IMR-90 (cell line): ENCODE measurements around the gene MFAP4. TPM values are rescaled to one million over a fixed set of nuclear protein-coding genes. Genes with fewer than 3 reads are reported as not detected.

Source experiments
- ATAC-seq: fragments of 200-7000 bp; cut with Tn5 transposase; 2 replicates; pipeline ENCODE4 v1.9.1; 2020; ENCODE audit warnings: low read depth, mild to moderate bottlenecking, moderate library complexity
- BruUV-seq: library from RNA; stranded (reverse); fragments of 400-500 nt; replicated peaks from 2 replicates; lab custom pipeline; 2021; lab: Mats Ljungman, UMichigan
- CTCF ChIA-PET: fragments of 300-600 bp; formaldehyde crosslinking; extraction: SDS; loops from one replicate; lab custom pipeline; 2021; ENCODE audit warnings: antibody characterized with exemption; lab: Yijun Ruan, JAX
- POLR2A ChIA-PET: fragments of 300-600 bp; sonication (Branson Sonifier 250); formaldehyde crosslinking; loops from one replicate; lab custom pipeline; 2022; ENCODE audit warnings: antibody characterized with exemption; ENCODE audit not compliant: unreplicated experiment; lab: Charles Lee
- DNase-seq: peaks from one replicate; pipeline ENCODE4 v3.0.0; 2013
- H2AFZ ChIP-seq: replicated peaks from 2 replicates; pipeline ENCODE3; 2013; ENCODE audit warnings: low read length, mild to moderate bottlenecking; ENCODE audit not compliant: poor library complexity
- H2AK5ac ChIP-seq: 2 replicates; pipeline ENCODE4 v1.6.1; 2013; ENCODE audit warnings: low read depth, low read length, inconsistent platforms
- H2AK9ac ChIP-seq: replicated peaks from 2 replicates; pipeline ENCODE3; 2013; ENCODE audit warnings: mild to moderate bottlenecking, low read depth, low read length, moderate library complexity; ENCODE audit not compliant: poor library complexity
- H2BK120ac ChIP-seq: 2 replicates; pipeline ENCODE4 v1.6.1; 2013; ENCODE audit warnings: low read depth, low read length, inconsistent platforms
- H2BK15ac ChIP-seq: 3 replicates; pipeline ENCODE4 v1.6.1; 2013; ENCODE audit warnings: low read depth, low read length, inconsistent platforms
- H2BK20ac ChIP-seq: 2 replicates; pipeline ENCODE4 v1.6.1; 2013; ENCODE audit warnings: low read depth, mild to moderate bottlenecking, inconsistent platforms, low read length, moderate library complexity
- H2BK5ac ChIP-seq: 2 replicates; pipeline ENCODE4 v1.6.1; 2013; ENCODE audit warnings: mild to moderate bottlenecking, low read depth, low read length, inconsistent platforms; ENCODE audit not compliant: poor library complexity, severe bottlenecking
- H3K14ac ChIP-seq: replicated peaks from 2 replicates; pipeline ENCODE4 v1.6.1; 2013; ENCODE audit warnings: low read depth, low read length, inconsistent platforms
- H3K18ac ChIP-seq: 2 replicates; pipeline ENCODE4 v1.6.1; 2013; ENCODE audit warnings: low read depth, low read length, control low read depth
- H3K23ac ChIP-seq: 2 replicates; pipeline ENCODE4 v1.6.1; 2013; ENCODE audit warnings: low read depth, low read length, inconsistent platforms
- H3K27ac ChIP-seq: 2 replicates; pipeline ENCODE4 v1.5.1; 2013; ENCODE audit warnings: mild to moderate bottlenecking, control low read depth, low read length; ENCODE audit not compliant: insufficient read depth
- H3K27me3 ChIP-seq: 2 replicates; pipeline ENCODE4 v1.6.1; 2013; ENCODE audit warnings: low read length; ENCODE audit not compliant: control insufficient read depth, insufficient read depth
- H3K36me3 ChIP-seq: 2 replicates; pipeline ENCODE4 v1.6.1; 2013; ENCODE audit warnings: low read length, mixed read lengths; ENCODE audit not compliant: control insufficient read depth, insufficient read depth
- H3K4ac ChIP-seq: 2 replicates; pipeline ENCODE4 v1.6.1; 2013; ENCODE audit warnings: low read depth, low read length, inconsistent platforms
- H3K4me1 ChIP-seq: 2 replicates; pipeline ENCODE4 v1.6.1; 2013; ENCODE audit warnings: low read length, mixed read lengths; ENCODE audit not compliant: control insufficient read depth, insufficient read depth
- H3K4me2 ChIP-seq: 2 replicates; pipeline ENCODE4 v1.6.1; 2013; ENCODE audit warnings: low read depth, mild to moderate bottlenecking, control low read depth, low read length, moderate library complexity
- H3K4me3 ChIP-seq: 2 replicates; pipeline ENCODE4 v1.5.1; 2013; ENCODE audit warnings: low read depth, mild to moderate bottlenecking, control low read depth, low read length, moderate library complexity; ENCODE audit not compliant: insufficient read depth
- H3K56ac ChIP-seq: 2 replicates; pipeline ENCODE4 v1.6.1; 2013; ENCODE audit warnings: low read length, inconsistent platforms; ENCODE audit not compliant: insufficient read depth; ENCODE audit errors: extremely low read depth
- H3K79me1 ChIP-seq, 2 experiments: 2 replicates each; pipeline ENCODE4 v1.6.1; 2013; ENCODE audit warnings: low read length in 2 of 2, inconsistent platforms in 1 of 2, low read depth in 1 of 2
- H3K9ac ChIP-seq: 2 replicates; pipeline ENCODE4 v1.6.1; 2013; ENCODE audit warnings: low read depth, low read length, control low read depth
- H3K9me1 ChIP-seq: 2 replicates; pipeline ENCODE4 v1.6.1; 2013; ENCODE audit warnings: low read length, inconsistent platforms; ENCODE audit not compliant: insufficient read depth
- H3K9me3 ChIP-seq: 2 replicates; pipeline ENCODE4 v1.6.1; 2013; ENCODE audit warnings: low read length; ENCODE audit not compliant: control insufficient read depth, insufficient read depth
- H4K20me1 ChIP-seq: 2 replicates; pipeline ENCODE4 v1.6.1; 2013; ENCODE audit warnings: low read length, inconsistent platforms; ENCODE audit not compliant: insufficient read depth
- H4K5ac ChIP-seq: 2 replicates; pipeline ENCODE4 v1.6.1; 2013; ENCODE audit warnings: mild to moderate bottlenecking, low read depth, low read length, control low read depth
- H4K8ac ChIP-seq, 2 experiments: 2 replicates each; pipeline ENCODE4 v1.6.1; 2013; ENCODE audit warnings: low read depth in 2 of 2, low read length in 2 of 2, control low read depth in 1 of 2, inconsistent platforms in 1 of 2
- H4K91ac ChIP-seq: 2 replicates; pipeline ENCODE4 v1.6.1; 2013; ENCODE audit warnings: low read depth, low read length, inconsistent platforms; ENCODE audit not compliant: insufficient read depth
- BHLHE40 ChIP-seq: fragments of 150-350 bp; IDR thresholded peaks from 2 replicates; pipeline ENCODE4 v1.6.1; 2016; ENCODE audit warnings: mild to moderate bottlenecking, low read depth, low read length
- CEBPB ChIP-seq: IDR thresholded peaks from 2 replicates; pipeline ENCODE4 v1.6.1; 2012; ENCODE audit warnings: low read depth, low read length, improper control_type of control experiment
- CHD1 ChIP-seq: IDR thresholded peaks from 2 replicates; pipeline ENCODE4 v1.6.1; 2012; ENCODE audit warnings: low read depth, low read length, improper control_type of control experiment
- FOS ChIP-seq: fragments of 150-350 bp; IDR thresholded peaks from 2 replicates; pipeline ENCODE4 v1.6.1; 2016; ENCODE audit warnings: low read depth, low read length
- NFE2L2 ChIP-seq: fragments of 150-350 bp; IDR thresholded peaks from 2 replicates; pipeline ENCODE4 v1.6.1; 2016; ENCODE audit warnings: low read depth, mild to moderate bottlenecking, low read length
- POLR2A ChIP-seq: IDR thresholded peaks from 2 replicates; pipeline ENCODE4 v1.6.1; 2012; ENCODE audit warnings: mild to moderate bottlenecking, low read depth, low read length
- RCOR1 ChIP-seq: IDR thresholded peaks from 2 replicates; pipeline ENCODE4 v1.6.1; 2012; ENCODE audit warnings: mild to moderate bottlenecking, low read length, improper control_type of control experiment; ENCODE audit not compliant: insufficient replicate concordance
- USF2 ChIP-seq: fragments of 150-350 bp; IDR thresholded peaks from 2 replicates; pipeline ENCODE4 v1.6.1; 2017; ENCODE audit warnings: mild to moderate bottlenecking, antibody characterized with exemption, low read length, low read depth
- WGBS, 2 experiments: methylation state at CpG; one replicate each; pipeline versions ENCODE4 v1.1.5 to v1.1.7; 2013; ENCODE audit warnings: missing lambda C conversion rate in 2 of 2; ENCODE audit not compliant: insufficient read length in 1 of 2; ENCODE audit errors: extremely low coverage in 2 of 2; 5-methylcytosine and 5-hydroxymethylcytosine counted together
- dilution Hi-C: fragments of 300-500 bp; cut with HindIII; formaldehyde crosslinking; loops from one replicate; pipeline ENCODE4 v1.14.3; 2018; ENCODE audit warnings: low sequenced_read_pairs; ENCODE audit not compliant: unreplicated experiment
- in situ Hi-C: fragments of 300-500 bp; cut with MboI; formaldehyde crosslinking; loops from 3 replicates; pipeline ENCODE4 v1.14.3; 2019; ENCODE audit warnings: low sequenced_read_pairs, inconsistent platforms, mixed read lengths
- intact Hi-C: fragments of 100-400 bp; cut with micrococcal nuclease; formaldehyde crosslinking; loops from 2 replicates; pipeline ENCODE4 v1.10.0; 2022
- polyA plus RNA-seq, 3 experiments: library from polyadenylated mRNA; depleted of rRNA; stranded (reverse); fragments of >200 nt; gene quantifications; 2 replicates each; pipeline ENCODE4 v1.2.3, GENCODE V29; 2012; ENCODE audit warnings: low replicate concordance in 1 of 3
- total RNA-seq: library from RNA; depleted of rRNA; stranded (reverse); fragments of >200 nt; gene quantifications from 2 replicates; pipeline ENCODE4 v1.2.3, GENCODE V29; 2012

The MFAP4 gene
- total and polyA plus RNA-seq, 2 of the 4 experiments (the other 2 are of a cell fraction): 7.0 to 71.6 TPM

GRCh38 chr17:19363460-19364035 is 23.4 kb downstream of the MFAP4 start (continued):
- TF ChIP-seq FOS: no peak
- no peak for TF ChIP-seq NFE2L2

- peak overlapping the region; percentile 18; the same call in 1 of the 2 replicates for H3K4me2 ChIP-seq
- peaks cover 1% of the 10 kb centered on the region; the same call in 1 of the 2 replicates for H3K36me3 ChIP-seq
- H2BK120ac ChIP-seq: peak overlapping the region; percentile 23; the same call in 1 of the 2 replicates
- H3K79me1 ChIP-seq: peaks cover 4 to 11% of the 10 kb centered on the region in 2 experiments; a peak in 3 of 4 replicates
- BruUV-seq: no TSS peak
- no CpG with 5 or more reads among the region's 14 CpGs for WGBS, 2 experiments
- no peak overlapping the region for H2AK5ac ChIP-seq
- H4K8ac ChIP-seq: peak overlapping the region in 1 of 2 experiments; percentile 73; a peak in 3 of 4 replicates
- H4K91ac ChIP-seq: peak overlapping the region; percentile 81; the same call in 1 of the 2 replicates
- intact Hi-C loops (loop anchor here (1.0 to 5.0 kb wide), 4 partner anchors 84 to 403 kb away; partner anchors contain the start of gene ALDH3A2), in situ Hi-C loops (loop anchor here (5.0 kb wide), 2 partner anchors 84 to 399 kb away; no protein-coding TSS in a partner anchor), dilution Hi-C loops (no loop called here)
- H3K27me3 ChIP-seq: no peaks in the 10 kb centered on the region
- peaks cover 9% of the 10 kb centered on the region for H3K9me1 ChIP-seq
- H2AFZ ChIP-seq: peak overlapping the region; percentile 99
- no peak for ATAC-seq
- H3K4ac ChIP-seq: no peak overlapping the region
- H4K5ac ChIP-seq: no peak overlapping the region
- H3K9ac ChIP-seq: no peak overlapping the region
- no peaks in the 10 kb centered on the region for H3K9me3 ChIP-seq
- H2BK15ac ChIP-seq: no peak overlapping the region
- peak overlapping the region; percentile 60 for H2AK9ac ChIP-seq
- no peak overlapping the region for H3K27ac ChIP-seq
- peaks cover 10% of the 10 kb centered on the region for H3K4me1 ChIP-seq
- no peak overlapping the region for H3K14ac ChIP-seq
- peak overlapping the region; percentile 77; the same call in 1 of the 2 replicates for H3K4me3 ChIP-seq
- H3K56ac ChIP-seq: no peak overlapping the region
- H4K20me1 ChIP-seq: no peaks in the 10 kb centered on the region
- no peak for TF ChIP-seq RCOR1
- no peak for TF ChIP-seq CEBPB
- no peak for TF ChIP-seq NFE2L2
- no peak for TF ChIP-seq USF2
- TF ChIP-seq POLR2A: no peak
- TF ChIP-seq BHLHE40: no peak
- no peak for TF ChIP-seq CHD1
- no peak overlapping the region for H2BK20ac ChIP-seq
- DNase-seq: no peak
- no peak overlapping the region for H3K23ac ChIP-seq
- H3K18ac ChIP-seq: no peak overlapping the region
- ChIA-PET POLR2A (interaction anchor here (0.7 to 0.8 kb wide), 2 partner anchors 14 to 86 kb away, joined by 3 read pairs; no protein-coding TSS in a partner anchor), CTCF (interaction anchor here (0.7 to 2.2 kb wide), 12 partner anchors 9 to 408 kb away, joined by 3 to 44 read pairs (median 6); partner anchors contain the start of genes MAPK7, MFAP4 and RNF112)
- no peak overlapping the region for H2BK5ac ChIP-seq
These were observed 23.9 kb downstream of the MFAP4 start for GRCh38 chr17:19363114-19363438.
